HCT116 (cell line): ENCODE measurements around the gene NLRP4. TPM values are rescaled to one million over a fixed set of nuclear protein-coding genes. Genes with fewer than 3 reads are reported as not detected.

Experiments
- ATAC-seq: fragments of 200-7000 bp; cut with Tn5 transposase; 2 replicates; pipeline ENCODE4 v1.9.1; 2020; ENCODE audit warnings: mild to moderate bottlenecking, moderate library complexity
- Bru-seq: library from RNA; stranded (reverse); fragments of 400-500 nt; gene quantifications from one replicate; lab custom pipeline; 2021; lab: Mats Ljungman, UMichigan
- BruChase-seq, 2 experiments: library from RNA; stranded (reverse); fragments of 400-500 nt; gene quantifications; one replicate each; lab custom pipeline; 2021; lab: Mats Ljungman, UMichigan
- BruUV-seq: library from RNA; stranded (reverse); fragments of 400-500 nt; replicated peaks from 2 replicates; lab custom pipeline; 2021; lab: Mats Ljungman, UMichigan
- CTCF ChIA-PET: fragments of 300-600 bp; sonication (Branson Sonifier 250); formaldehyde crosslinking; loops from one replicate; lab custom pipeline; 2021; ENCODE audit warnings: antibody characterized with exemption; lab: Charles Lee
- POLR2A ChIA-PET: fragments of 300-600, 350-600 bp; sonication (Branson Sonifier 250); formaldehyde crosslinking; loops from one replicate; lab custom pipeline; 2021; ENCODE audit warnings: antibody characterized with exemption; lab: Charles Lee
- RAD21 ChIA-PET, 2 experiments: fragments of 300-600 bp; sonication (Branson Sonifier 250); formaldehyde crosslinking; loops; one replicate each; lab custom pipeline; 2023; ENCODE audit warnings: low total read pairs in 2 of 2; ENCODE audit not compliant: uncharacterized antibody in 2 of 2, unreplicated experiment in 2 of 2, low non-redundant PET in 1 of 2; lab: Charles Lee
- DNase-seq: peaks from one replicate; pipeline ENCODE4 v3.0.0-alpha.2; 2010; ENCODE audit warnings: low read depth, low spot score
- H2AFZ ChIP-seq: fragments of 200-600 bp; shearing (Covaris generic), sonication (generic); 2 replicates; pipeline ENCODE4 v1.6.1; 2017; ENCODE audit warnings: low read depth, mixed run types, mixed read lengths, antibody characterized with exemption, low read length; ENCODE audit not compliant: poor library complexity, severe bottlenecking
- H3K27ac ChIP-seq: 2 replicates; pipeline ENCODE4 v1.5.1; 2012; ENCODE audit warnings: low read depth, low read length
- H3K27me3 ChIP-seq: fragments of 200-600 bp; sonication (generic); 2 replicates; pipeline ENCODE4 v1.6.1; 2016; ENCODE audit warnings: mixed run types, low read length, mixed read lengths; ENCODE audit not compliant: insufficient read depth
- H3K36me3 ChIP-seq, 2 experiments: fragments of 200-500 bp in 1 of 2; fragments of 200-600 bp in 1 of 2; sonication (Bioruptor generic) in 1 of 2; sonication (generic) in 1 of 2; 2 replicates each; pipeline versions ENCODE4 v1.5.1 to v1.6.1; 2014 to 2016; ENCODE audit warnings: low read length in 2 of 2, inconsistent platforms in 1 of 2, mixed read lengths in 1 of 2, mixed run types in 1 of 2; ENCODE audit not compliant: insufficient read depth in 2 of 2, control insufficient read depth in 1 of 2
- H3K4me1 ChIP-seq, 2 experiments: fragments of 200-600 bp in 1 of 2; sonication (generic) in 1 of 2; 2 replicates each; pipeline versions ENCODE4 v1.5.1 to v1.6.1; 2012 to 2017; ENCODE audit warnings: low read length in 2 of 2, inconsistent platforms in 1 of 2, mild to moderate bottlenecking in 1 of 2, mixed read lengths in 1 of 2, mixed run types in 1 of 2, moderate library complexity in 1 of 2; ENCODE audit not compliant: insufficient read depth in 2 of 2, control insufficient read depth in 1 of 2
- H3K4me2 ChIP-seq: fragments of 200-600 bp; sonication (generic); 2 replicates; pipeline ENCODE4 v1.6.1; 2017; ENCODE audit warnings: mixed run types, low read length, mixed read lengths
- H3K4me3 ChIP-seq, 2 experiments: fragments of 200-600 bp in 1 of 2; sonication (generic) in 1 of 2; replicated peaks in 1 of 2; 2 replicates each; pipeline ENCODE4 v1.5.1; 2011 to 2016; ENCODE audit warnings: low read length in 2 of 2, control low read depth in 1 of 2, low read depth in 1 of 2, mild to moderate bottlenecking in 1 of 2, mixed read lengths in 1 of 2, mixed run types in 1 of 2
- H3K79me2 ChIP-seq: fragments of 200-600 bp; sonication (generic); 2 replicates; pipeline ENCODE4 v1.6.1; 2017; ENCODE audit warnings: mild to moderate bottlenecking, mixed run types, low read length, moderate library complexity, mixed read lengths; ENCODE audit not compliant: insufficient read depth
- H3K9ac ChIP-seq: fragments of 200-600 bp; sonication (generic); 2 replicates; pipeline ENCODE4 v1.6.1; 2016; ENCODE audit warnings: low read length, mixed read lengths
- H3K9me2 ChIP-seq: fragments of 200-600 bp; sonication (generic), shearing (Covaris generic); 2 replicates; pipeline ENCODE4 v1.6.1; 2017; ENCODE audit warnings: mixed run types, mild to moderate bottlenecking, moderate library complexity; ENCODE audit not compliant: insufficient read depth
- H3K9me3 ChIP-seq, 2 experiments: fragments of 200-500 bp in 1 of 2; fragments of 200-600 bp in 1 of 2; sonication (Bioruptor generic) in 1 of 2; sonication (generic) in 1 of 2; 2 replicates each; pipeline ENCODE4 v1.6.1; 2014 to 2017; ENCODE audit warnings: low read length in 2 of 2, mixed read lengths in 2 of 2, inconsistent platforms in 1 of 2, low read depth in 1 of 2, mild to moderate bottlenecking in 1 of 2, mixed run types in 1 of 2, moderate library complexity in 1 of 2; ENCODE audit not compliant: control insufficient read depth in 1 of 2, insufficient read depth in 1 of 2
- H4K20me1 ChIP-seq: fragments of 200-600 bp; sonication (generic), shearing (Covaris generic); 2 replicates; pipeline ENCODE4 v1.6.1; 2017; ENCODE audit warnings: mixed run types, mild to moderate bottlenecking, moderate library complexity; ENCODE audit not compliant: insufficient read depth
- ATF3 ChIP-seq: IDR thresholded peaks from 2 replicates; pipeline ENCODE4 v1.6.1; 2012
- CEBPB ChIP-seq: IDR thresholded peaks from 2 replicates; pipeline ENCODE4 v1.6.1; 2012; ENCODE audit warnings: low read depth
- EGR1 ChIP-seq: IDR thresholded peaks from 2 replicates; pipeline ENCODE4 v1.6.1; 2012; ENCODE audit warnings: low read depth
- EZH2phosphoT487 ChIP-seq: fragments of 200-600 bp; IDR thresholded peaks from 2 replicates; pipeline ENCODE4 v1.6.1; 2018; ENCODE audit warnings: antibody characterized with exemption, borderline replicate concordance
- FOSL1 ChIP-seq: IDR thresholded peaks from 2 replicates; pipeline ENCODE4 v1.6.1; 2012; ENCODE audit warnings: low read depth
- MAX ChIP-seq: IDR thresholded peaks from 2 replicates; pipeline ENCODE4 v1.6.1; 2012
- POLR2A ChIP-seq: IDR thresholded peaks from 2 replicates; pipeline ENCODE4 v1.7.0; 2011; ENCODE audit warnings: borderline replicate concordance; ENCODE audit not compliant: insufficient read depth, insufficient read length; ENCODE audit errors: extremely low read depth
- POLR2AphosphoS5 ChIP-seq: IDR thresholded peaks from 2 replicates; pipeline ENCODE4 v1.6.1; 2011; ENCODE audit warnings: mild to moderate bottlenecking, low read depth, low read length, moderate library complexity
- REST ChIP-seq: IDR thresholded peaks from 2 replicates; pipeline ENCODE4 v1.6.1; 2012; ENCODE audit warnings: low read depth
- SIN3A ChIP-seq: IDR thresholded peaks from 2 replicates; pipeline ENCODE4 v1.6.1; 2012; ENCODE audit warnings: low read depth
- TCF7L2 ChIP-seq: IDR thresholded peaks from 2 replicates; pipeline ENCODE4 v1.7.0; 2011; ENCODE audit warnings: borderline replicate concordance, inconsistent platforms; ENCODE audit not compliant: insufficient read depth, insufficient read length; ENCODE audit errors: extremely low read depth
- YY1 ChIP-seq: IDR thresholded peaks from 2 replicates; pipeline ENCODE4 v1.6.1; 2011; ENCODE audit warnings: low read length, low read depth, moderate library complexity, mild to moderate bottlenecking; ENCODE audit not compliant: insufficient replicate concordance; ENCODE audit errors: extremely low read depth
- ZBTB33 ChIP-seq: IDR thresholded peaks from 2 replicates; pipeline ENCODE4 v1.6.1; 2011; ENCODE audit warnings: mild to moderate bottlenecking, low read length, moderate library complexity; ENCODE audit not compliant: insufficient replicate concordance; ENCODE audit errors: extremely low read depth
- ZFX ChIP-seq: fragments of 450-650 bp; IDR thresholded peaks from 2 replicates; pipeline ENCODE4 v1.6.1; 2017
- ZNF274 ChIP-seq: fragments of 200-500 bp; sonication (Bioruptor generic); IDR thresholded peaks from 2 replicates; pipeline ENCODE4 v1.6.1; 2014; ENCODE audit warnings: mild to moderate bottlenecking, low read depth, low read length, inconsistent platforms
- intact Hi-C: fragments of 100-400 bp; cut with micrococcal nuclease; formaldehyde crosslinking; loops from 2 replicates; pipeline ENCODE4 v1.10.0; 2022
- long read RNA-seq: library from polyadenylated mRNA; unstranded; transcript quantifications from one replicate; pipeline ENCODE4 v2.0.0, GENCODE V29; 2021; ENCODE audit not compliant: unreplicated experiment
- polyA plus RNA-seq: library from polyadenylated mRNA; unstranded; fragments of >200 nt; gene quantifications from 2 replicates; pipeline ENCODE4 v1.2.1, GENCODE V29; 2012; ENCODE audit warnings: missing spikeins
- total RNA-seq: library from RNA; stranded (reverse); gene quantifications from one replicate; pipeline ENCODE4 v1.2.1, GENCODE V29; 2021; ENCODE audit not compliant: unreplicated experiment

The NLRP4 gene
- total RNA-seq, result 0.52 TPM
- 0.61 TPM in 2 replicates for polyA plus RNA-seq
- Bru-seq, nascent RNA, result percentile 19 among the genes with signal in this experiment
- percentile 14 among the genes with signal in this experiment for BruChase-seq, experiment 1, labeled RNA remaining after a 6-hour chase
- BruChase-seq, experiment 2, labeled RNA remaining after a 2-hour chase, result percentile 19 among the genes with signal in this experiment
- long read RNA-seq, partial matches to known transcripts, result 0 of 1 reads
- long read RNA-seq, other reads (novel, unspliced or antisense), result 0 of 1 reads

GRCh38 chr19:55836340-55836739 lies at the start of gene NLRP4:
Gene NLRP4 (plus strand): TSS chr19:55836540. CDS start chr19:55852081, 15,541 bp downstream.
- H3K79me2 ChIP-seq, result no peaks in the 10 kb centered on the region
- no TSS peak for BruUV-seq
- peak; percentile 63; the same call in 1 of the 2 replicates for ATAC-seq
- ChIA-PET POLR2A (no interaction called here), RAD21 (no interaction called here), CTCF (no interaction called here)
- no peak within 1 kb of the TSS for H3K4me3 ChIP-seq
- H3K4me1 ChIP-seq, result no peaks in the 10 kb centered on the region
- no peak for DNase-seq
- TF ChIP-seq YY1, result no peak
- no peak for TF ChIP-seq EZH2phosphoT487
- TF ChIP-seq SIN3A, result no peak
- TF ChIP-seq MAX, result no peak
- TF ChIP-seq CEBPB, result no peak
- no peak for TF ChIP-seq ZNF274
- TF ChIP-seq FOSL1, result no peak
- TF ChIP-seq POLR2A, result no peak
- TF ChIP-seq TCF7L2, result no peak
- TF ChIP-seq ATF3, result no peak
- no peak for TF ChIP-seq REST
- no peak for TF ChIP-seq POLR2AphosphoS5
- no peak for TF ChIP-seq ZFX
- no peak for TF ChIP-seq EGR1
- no peak for TF ChIP-seq ZBTB33
- H2AFZ ChIP-seq, result no peak within 1 kb of the TSS
- intact Hi-C loops, result no loop called here
- no peaks in the 10 kb centered on the region for H3K9me2 ChIP-seq
- H4K20me1 ChIP-seq, result no peaks in the 10 kb centered on the region
- H3K9ac ChIP-seq, result no peak within 1 kb of the TSS
- no peaks in the 10 kb centered on the region for H3K27me3 ChIP-seq
- no peak within 1 kb of the TSS for H3K27ac ChIP-seq
- no peaks in the 10 kb centered on the region for H3K36me3 ChIP-seq
- no peak within 1 kb of the TSS for H3K4me2 ChIP-seq
- H3K9me3 ChIP-seq, result no peaks in the 10 kb centered on the region
